NCI-H748 (cell line): ENCODE data around the gene MT4.

Source experiments
- DNase-seq: peaks from one replicate; lab custom pipeline; 2025; ENCODE audit not compliant: unreplicated experiment; lab: John Stamatoyannopoulos, UW

The MT4 gene

GRCh38 chr16:56601325-56601724 is 36.5 kb downstream of the MT4 start:
- DNase-seq: no peak

GRCh38 chr16:56603589-56603988 is 38.7 kb downstream of the MT4 start:
- DNase-seq: peak; percentile 20

GRCh38 chr16:56604966-56605365 is 40.1 kb downstream of the MT4 start:
- no peak for DNase-seq

- no peak for DNase-seq
These were observed 40.6 kb downstream of the MT4 start for GRCh38 chr16:56605475-56605874.

- no peak for DNase-seq
These were observed 41.2 kb downstream of the MT4 start for GRCh38 chr16:56606071-56606475.

GRCh38 chr16:56606476-56607108 is 41.7 kb downstream of the MT4 start:
- DNase-seq: no peak

GRCh38 chr16:56607109-56607618 is 42.3 kb downstream of the MT4 start:
- no peak for DNase-seq

- no peak for DNase-seq
These were observed 42.8 kb downstream of the MT4 start for GRCh38 chr16:56607675-56608042.

- DNase-seq: peak; percentile 92
These were observed 43.4 kb downstream of the MT4 start, which contains the start of gene MT2A for GRCh38 chr16:56608043-56608875. MT2A (plus strand) TSS chr16:56608584; CDS start chr16:56608656, 72 bp downstream.

GRCh38 chr16:56608876-56609462 is 44.1 kb downstream of the MT4 start:
- peak; percentile 31 for DNase-seq

GRCh38 chr16:56609463-56609921 is 44.6 kb downstream of the MT4 start:
- DNase-seq: peak; percentile 48

GRCh38 chr16:56610017-56610608 is 45.2 kb downstream of the MT4 start:
- DNase-seq: peak; percentile 41

GRCh38 chr16:56610609-56611111 is 45.8 kb downstream of the MT4 start:
- no peak for DNase-seq

- no peak for DNase-seq
These were observed 46.5 kb downstream of the MT4 start for GRCh38 chr16:56611281-56611833.

GRCh38 chr16:56613706-56614105 is 48.8 kb downstream of the MT4 start:
- no peak for DNase-seq

GRCh38 chr16:56614549-56614991 is 49.7 kb downstream of the MT4 start:
- DNase-seq: no peak

- no peak for DNase-seq
These were observed 50.5 kb downstream of the MT4 start for GRCh38 chr16:56615353-56615752.

GRCh38 chr16:56616608-56617211 is 51.8 kb downstream of the MT4 start:
- no peak for DNase-seq

GRCh38 chr16:56617212-56618085 is 52.6 kb downstream of the MT4 start:
- no peak for DNase-seq
